Measurements from ENCODE around the gene NPPC. TPM values are rescaled to one million over a fixed set of nuclear protein-coding genes. Genes with fewer than 3 reads are reported as not detected.

Gene NPPC
- total RNA-seq (ENCODE audit: low replicate concordance) = not detected in 2 replicates

DNA sequence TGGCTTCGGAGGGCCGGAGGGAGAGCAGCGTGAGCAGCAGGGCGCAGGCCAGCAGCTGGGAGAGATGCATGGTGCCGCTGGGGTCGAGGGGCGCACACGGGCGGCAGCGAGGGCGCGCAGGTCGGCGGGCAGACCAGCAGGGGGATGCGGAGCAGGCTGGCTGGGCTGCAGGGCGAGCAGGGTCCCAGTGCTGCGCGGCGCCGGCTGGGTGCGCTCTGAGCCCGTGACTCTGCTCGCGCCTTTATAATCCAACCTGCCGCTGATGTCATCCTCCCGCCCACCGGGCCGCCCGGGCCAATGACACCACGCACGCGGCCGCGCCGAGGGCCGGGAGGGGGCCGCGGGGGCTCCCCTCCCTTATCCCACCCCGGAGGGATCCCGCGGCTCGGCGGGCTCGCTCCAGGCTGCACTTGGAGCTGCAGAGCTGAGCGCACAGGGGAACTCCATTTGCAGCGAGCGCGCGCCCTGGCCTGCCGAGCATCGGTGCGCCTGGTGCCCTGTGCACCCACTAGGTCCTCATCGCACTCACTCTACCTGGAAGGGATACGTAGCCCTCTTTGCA, at the start of gene NPPC:
NPPC (minus strand) TSS at position 217 of the 562 bp plus-strand sequence; CDS start at position 70, 147 bp downstream.
- DNase-seq (ENCODE audit: low read depth) = peak; percentile 32
- TF ChIP-seq, protein P1, sequence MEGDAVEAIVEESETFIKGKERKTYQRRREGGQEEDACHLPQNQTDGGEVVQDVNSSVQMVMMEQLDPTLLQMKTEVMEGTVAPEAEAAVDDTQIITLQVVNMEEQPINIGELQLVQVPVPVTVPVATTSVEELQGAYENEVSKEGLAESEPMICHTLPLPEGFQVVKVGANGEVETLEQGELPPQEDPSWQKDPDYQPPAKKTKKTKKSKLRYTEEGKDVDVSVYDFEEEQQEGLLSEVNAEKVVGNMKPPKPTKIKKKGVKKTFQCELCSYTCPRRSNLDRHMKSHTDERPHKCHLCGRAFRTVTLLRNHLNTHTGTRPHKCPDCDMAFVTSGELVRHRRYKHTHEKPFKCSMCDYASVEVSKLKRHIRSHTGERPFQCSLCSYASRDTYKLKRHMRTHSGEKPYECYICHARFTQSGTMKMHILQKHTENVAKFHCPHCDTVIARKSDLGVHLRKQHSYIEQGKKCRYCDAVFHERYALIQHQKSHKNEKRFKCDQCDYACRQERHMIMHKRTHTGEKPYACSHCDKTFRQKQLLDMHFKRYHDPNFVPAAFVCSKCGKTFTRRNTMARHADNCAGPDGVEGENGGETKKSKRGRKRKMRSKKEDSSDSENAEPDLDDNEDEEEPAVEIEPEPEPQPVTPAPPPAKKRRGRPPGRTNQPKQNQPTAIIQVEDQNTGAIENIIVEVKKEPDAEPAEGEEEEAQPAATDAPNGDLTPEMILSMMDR (IDR thresholded peaks at IDR 0.05; ENCODE audit: insufficient read depth, low read length) = peak; percentile 15
- H3K4me3 ChIP-seq (ENCODE audit: low read depth, low read length) = peak within 1 kb of the TSS; percentile 48

DNA sequence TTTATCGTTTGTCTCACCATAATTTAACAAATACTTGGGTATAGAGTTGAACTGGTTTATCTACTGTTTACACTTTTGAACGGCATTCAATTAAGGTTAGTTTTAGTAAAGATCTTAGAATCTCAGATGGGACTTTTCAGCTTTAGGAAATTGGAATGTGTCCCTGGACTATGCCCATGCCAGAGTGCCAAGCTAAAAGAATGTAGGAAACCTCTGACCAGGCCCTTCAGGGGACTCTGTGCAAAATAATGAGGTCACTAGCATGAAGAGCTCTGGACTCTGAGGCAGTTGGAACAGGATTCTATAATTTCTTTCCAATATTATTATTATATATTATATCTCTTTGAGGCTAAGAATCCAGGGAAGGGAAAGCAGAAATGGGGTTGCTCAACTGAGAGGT, 48.8 kb upstream of the NPPC start:
- TF ChIP-seq, protein P1 (IDR thresholded peaks at IDR 0.05; ENCODE audit: insufficient read depth, low read length) = no peak
- H3K4me3 ChIP-seq (ENCODE audit: low read depth, low read length) = no peak overlapping the region
- DNase-seq (ENCODE audit: low read depth) = no peak

DNA sequence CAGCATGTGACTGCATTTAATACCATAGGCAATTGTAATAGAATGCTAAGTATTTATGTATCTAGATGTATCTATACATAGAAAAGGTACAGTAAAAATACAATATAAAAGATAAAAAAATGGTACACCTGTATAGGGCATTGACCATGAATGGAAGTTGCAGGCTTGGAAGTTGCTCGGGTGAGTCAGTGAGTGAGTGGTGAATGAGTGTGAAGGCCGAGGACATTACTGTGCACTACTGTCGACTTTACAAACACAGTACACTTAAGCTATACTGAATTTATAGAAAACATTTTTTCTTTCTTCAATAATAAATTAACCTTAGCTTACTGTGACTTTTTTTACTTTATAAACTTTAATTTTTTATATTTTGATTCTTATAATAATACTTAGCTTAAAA, 44.3 kb upstream of the NPPC start:
- TF ChIP-seq, protein P1 (IDR thresholded peaks at IDR 0.05; ENCODE audit: insufficient read depth, low read length) = no peak
- no peak for DNase-seq (ENCODE audit: low read depth)

GRCh38 chr2:231968820-231969219, 42.6 kb upstream of the NPPC start:
- TF ChIP-seq, protein P1 (IDR thresholded peaks at IDR 0.05; ENCODE audit: insufficient read depth, low read length) = no peak
- DNase-seq (ENCODE audit: low read depth) = no peak
- H3K4me3 ChIP-seq (ENCODE audit: low read depth, low read length) = no peak overlapping the region

More for the DNA sequence above, 44.3 kb upstream of the NPPC start:
- H3K4me3 ChIP-seq (ENCODE audit: low read depth, low read length) = no peak overlapping the region

- no peak overlapping the region for H3K4me3 ChIP-seq (ENCODE audit: low read depth, low read length)
- TF ChIP-seq, protein P1 (IDR thresholded peaks at IDR 0.05; ENCODE audit: insufficient read depth, low read length) = no peak
- no peak for DNase-seq (ENCODE audit: low read depth)
Observed at GRCh38 chr2:231966886-231967285, 40.7 kb upstream of the NPPC start.

DNA sequence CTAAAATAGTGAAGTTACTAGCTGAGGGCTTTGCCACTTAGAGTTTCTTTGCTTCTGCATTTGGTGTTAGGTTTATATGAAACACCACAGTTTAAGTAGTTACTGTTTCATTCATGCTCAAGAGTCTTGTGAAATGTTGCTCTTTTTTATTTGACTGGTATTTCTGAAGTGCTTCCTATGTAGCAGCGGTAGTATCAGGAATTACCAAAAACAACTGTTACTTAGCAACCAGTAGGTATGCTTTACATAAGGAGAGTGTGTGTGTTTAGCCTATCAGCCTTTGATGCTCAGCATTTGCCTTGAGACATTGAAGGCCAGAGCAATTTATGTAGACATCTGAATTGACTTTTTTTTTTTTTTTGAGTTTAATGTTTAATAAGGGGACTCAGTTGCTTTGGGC, 38.9 kb upstream of the NPPC start:
- H3K4me3 ChIP-seq (ENCODE audit: low read depth, low read length) = no peak overlapping the region
- no peak for DNase-seq (ENCODE audit: low read depth)
- TF ChIP-seq, protein P1 (IDR thresholded peaks at IDR 0.05; ENCODE audit: insufficient read depth, low read length) = no peak
